HG03139 (cell line): Measurements from ENCODE around the gene PPP1R12A.
A peak's percentile ranks its signal among the peaks of the same experiment; 100 is the strongest.

Experiments
- ATAC-seq: cut with Tn5 transposase; IDR thresholded peaks from one replicate; pipeline ENCODE4 v1.9.1; 2021; ENCODE audit not compliant: unreplicated experiment

Gene PPP1R12A

DNA sequence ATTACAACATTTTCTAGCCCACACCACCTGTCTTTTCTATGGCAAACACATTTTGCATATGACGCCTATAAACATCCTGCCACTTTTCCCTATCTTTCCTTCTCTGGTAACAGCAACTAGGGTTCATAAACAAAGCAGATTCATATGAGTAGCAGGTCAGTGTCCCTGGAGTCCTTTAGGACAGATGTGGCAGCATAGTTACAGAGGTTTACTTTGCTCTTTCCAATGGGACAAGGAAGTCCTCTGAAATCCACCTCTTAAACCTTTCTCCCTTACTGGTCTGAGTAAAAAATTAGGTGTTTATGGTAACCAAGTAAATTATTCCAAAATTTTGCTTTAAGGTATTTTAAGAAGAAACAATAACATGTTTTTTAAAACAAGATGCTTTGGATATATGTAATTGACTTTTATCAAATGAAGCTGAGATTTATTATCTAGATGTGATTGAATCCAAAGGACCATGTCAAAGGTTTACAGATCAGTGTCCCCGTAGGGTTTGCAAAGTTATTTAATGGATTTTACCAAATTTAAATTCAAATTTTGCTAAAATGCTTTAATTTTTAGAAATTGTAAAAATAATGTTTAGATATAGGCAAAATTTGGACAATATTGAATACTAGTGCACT lies 164.9 kb downstream of the PPP1R12A start:
- ATAC-seq = no peak

DNA sequence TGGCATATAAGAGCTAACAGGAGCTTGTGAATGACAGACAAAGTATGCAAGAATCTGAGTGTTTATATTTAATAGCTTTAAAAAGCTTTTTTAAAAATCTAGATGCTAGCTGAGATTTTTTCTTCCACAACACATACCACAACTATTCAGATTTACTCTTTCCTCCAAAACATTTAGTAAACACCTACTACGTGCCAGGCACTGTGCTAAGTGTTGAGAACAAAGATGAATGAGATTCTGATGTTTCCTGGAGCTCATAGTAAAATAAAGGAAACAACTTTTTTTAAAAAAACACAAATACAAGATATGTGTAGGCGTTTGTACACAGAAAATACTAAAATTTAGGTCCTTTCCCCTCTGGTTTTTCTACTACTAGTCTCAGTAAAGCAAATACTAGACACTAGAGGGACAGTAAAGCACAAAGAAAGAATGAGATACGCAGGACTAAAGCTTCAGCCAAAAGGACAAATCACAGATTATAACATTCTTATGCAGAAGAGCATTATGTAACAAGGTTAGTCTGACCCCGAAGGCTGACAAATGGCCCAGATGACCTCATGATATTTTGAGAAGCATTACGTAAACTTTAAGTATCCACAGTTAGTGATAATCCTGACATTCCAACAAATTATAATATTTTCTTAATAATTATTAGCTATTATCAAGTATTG lies 165.6 kb downstream of the PPP1R12A start:
- ATAC-seq = no peak

DNA sequence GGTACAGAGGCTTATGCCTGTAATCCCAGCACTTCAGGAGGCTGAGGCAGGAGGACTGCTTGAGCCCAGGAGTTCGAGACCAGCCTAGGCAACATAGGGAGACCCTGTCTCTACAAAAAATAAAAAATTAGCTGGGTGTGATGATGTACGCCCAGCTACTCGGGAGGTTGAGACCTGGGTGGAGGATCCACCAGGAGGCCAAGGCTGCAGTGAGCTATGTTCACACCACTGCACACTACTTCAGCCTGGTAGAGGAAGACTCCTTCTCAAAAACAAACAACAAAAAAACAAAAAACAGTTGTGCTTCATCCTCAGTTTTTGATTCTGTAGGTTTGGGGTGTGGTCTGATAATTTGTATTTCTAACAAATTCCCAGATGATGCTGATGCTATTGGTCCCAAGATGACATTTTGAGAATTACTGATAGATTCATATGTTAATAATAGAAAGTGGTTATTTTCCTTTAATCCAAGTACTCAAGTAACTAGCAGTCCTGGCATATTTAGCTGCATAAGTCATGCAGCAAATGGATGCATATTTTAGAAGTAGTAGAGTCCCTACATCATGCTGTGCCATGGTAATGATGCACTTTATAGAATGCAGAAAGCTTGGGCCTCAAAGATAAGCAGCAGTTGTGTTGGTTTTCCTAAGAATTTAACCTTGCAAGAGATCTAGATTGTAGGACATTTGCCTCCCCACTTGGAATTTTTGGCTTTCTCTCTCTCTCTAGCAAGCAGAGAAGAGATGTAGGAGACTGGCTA lies 168.0 kb downstream of the PPP1R12A start:
- no peak for ATAC-seq

DNA sequence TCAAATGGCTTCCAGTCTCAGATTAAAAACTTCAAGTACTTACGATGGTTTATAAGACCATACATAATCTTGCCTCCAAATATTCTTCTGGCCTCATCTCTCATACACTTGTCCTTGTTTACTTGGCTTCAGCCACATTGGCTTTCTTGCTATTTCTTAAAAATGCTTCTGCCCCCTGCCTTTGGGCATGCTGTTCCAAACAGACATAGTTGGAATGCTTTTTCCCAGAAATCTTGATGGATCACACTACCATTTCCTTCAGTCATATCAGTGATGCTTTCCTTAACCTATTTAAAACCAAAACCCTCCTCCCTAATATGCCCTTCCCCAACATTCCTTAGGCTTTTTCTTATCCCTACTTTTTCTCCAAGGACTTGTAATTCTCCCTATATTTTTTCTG lies 169.7 kb downstream of the PPP1R12A start:
- ATAC-seq = no peak

DNA sequence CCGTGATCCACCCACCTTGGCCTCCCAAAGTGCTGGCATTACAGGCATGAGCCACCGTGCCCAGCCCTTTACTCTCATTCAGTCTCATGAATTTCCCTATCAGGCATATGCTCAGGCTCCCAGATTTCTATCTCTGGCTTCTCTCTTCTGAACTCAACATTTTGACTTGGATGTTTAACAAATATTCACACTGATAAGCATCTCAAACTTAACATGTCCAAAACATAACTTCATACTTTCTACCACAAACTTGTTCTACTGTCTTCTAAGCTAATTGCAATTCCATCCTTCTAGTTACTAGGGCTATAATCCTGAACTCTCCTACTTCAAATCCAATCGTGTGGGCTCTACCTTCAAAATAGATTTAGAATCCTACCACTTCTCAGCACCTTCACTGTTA lies 170.3 kb downstream of the PPP1R12A start:
- no peak for ATAC-seq

DNA sequence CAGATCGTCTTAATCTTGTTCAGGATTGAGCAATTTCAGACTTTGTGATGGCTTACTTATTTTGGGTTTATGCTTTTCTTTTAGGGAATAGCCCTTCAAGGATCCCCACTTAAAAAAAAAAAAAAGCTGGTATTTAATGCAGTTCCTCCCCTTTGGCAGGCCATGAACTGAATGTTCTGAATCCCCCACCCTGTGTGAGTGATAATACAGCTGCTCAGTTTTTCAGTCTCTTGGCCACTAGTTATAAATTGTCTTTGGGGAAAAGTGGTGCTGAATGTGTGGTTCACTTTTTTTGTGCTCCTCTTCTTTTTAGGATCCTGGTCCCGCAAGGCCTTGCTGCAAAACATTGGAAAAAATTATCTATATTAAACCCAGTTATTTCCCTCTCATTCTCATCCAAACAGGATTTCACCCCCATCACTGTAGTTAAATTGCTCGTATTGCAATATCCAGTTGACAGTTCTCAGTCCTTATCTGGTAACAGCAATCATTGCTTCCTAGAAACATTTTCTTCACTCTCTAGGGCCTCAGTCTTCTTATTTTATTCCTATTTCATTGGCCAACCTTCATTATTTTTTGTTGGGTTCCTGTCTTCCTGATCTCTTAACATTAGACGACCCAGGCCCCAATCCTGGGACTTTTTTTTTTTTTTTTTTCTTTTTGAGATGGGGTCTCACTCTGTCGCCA lies 171.0 kb downstream of the PPP1R12A start:
- ATAC-seq = no peak

DNA sequence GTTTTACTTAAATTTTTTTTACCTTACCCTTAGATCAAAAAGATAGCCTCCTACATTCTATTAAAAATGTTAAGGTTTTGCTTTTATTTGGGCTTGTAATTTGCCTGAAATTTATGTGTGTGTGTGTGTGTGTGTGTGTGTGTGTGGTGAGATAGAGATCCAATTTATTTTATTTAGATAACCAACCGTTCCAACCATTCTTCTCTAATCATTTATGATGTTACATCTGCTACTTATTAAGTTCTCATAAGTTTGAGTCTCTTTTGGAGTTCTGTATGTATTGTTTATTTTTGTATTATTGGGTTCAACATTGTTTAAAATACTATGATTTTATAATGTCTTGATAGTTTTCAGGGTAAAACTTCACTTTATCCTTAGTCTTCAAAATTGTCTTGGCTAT lies 173.6 kb downstream of the PPP1R12A start:
- no peak for ATAC-seq

DNA sequence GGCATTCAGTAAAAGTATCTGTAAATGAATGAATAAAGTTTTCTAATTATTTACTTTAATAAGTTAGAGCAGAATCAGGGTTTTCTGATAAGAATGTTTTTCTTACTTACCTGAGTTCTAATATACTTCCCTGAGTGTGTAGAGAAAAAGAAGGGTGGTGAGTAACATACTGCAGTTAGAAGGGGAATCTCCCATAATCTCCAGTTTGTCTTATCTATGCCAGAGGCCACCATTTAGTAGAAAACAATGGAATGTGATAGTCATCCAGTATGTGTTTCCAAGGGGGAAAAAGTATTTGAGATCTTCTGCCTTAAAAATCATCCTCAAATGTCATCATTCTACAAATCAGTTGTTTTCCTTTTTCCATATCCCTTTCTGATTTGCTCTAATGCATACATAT lies 187.6 kb downstream of the PPP1R12A start:
- no peak for ATAC-seq

DNA sequence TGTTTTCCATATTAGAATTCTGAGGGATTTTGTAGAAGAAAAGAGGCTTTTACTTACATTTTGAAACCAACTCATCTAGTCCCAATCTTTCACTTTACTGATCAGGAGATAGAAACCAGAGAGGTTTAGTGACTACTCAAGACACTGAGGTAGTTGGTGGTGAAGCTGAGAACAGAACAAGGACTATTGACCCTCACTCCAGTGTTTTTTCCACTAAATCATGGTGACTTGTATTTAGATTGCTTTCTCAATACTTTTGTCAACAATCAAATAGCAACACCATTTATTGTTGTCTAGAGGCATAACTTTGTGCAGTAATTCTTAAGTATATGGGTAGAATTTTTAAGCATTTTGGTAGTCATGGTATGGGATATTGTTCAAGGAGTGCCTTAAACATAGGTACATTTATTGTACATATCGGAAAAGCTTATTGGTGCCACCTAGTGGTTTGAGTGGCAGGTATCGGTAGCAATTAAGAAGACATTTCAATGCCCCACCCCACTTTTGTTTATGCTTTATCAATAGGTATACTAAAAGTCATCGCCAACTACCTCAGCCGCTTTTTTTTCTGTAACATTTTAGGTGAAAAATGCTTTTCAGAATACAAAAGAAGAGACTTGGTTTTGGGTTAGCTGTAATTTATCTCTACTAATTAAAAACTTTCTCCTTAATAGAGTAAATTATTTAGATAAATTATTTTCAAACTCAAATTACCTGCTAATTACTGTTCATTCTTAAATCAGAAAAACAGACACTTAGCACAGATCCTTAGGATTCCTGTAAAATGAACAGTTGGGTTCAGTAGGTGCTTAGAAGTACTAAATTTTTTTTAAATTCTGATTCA lies 196.8 kb downstream of the PPP1R12A start:
- ATAC-seq = peak; percentile 89

DNA sequence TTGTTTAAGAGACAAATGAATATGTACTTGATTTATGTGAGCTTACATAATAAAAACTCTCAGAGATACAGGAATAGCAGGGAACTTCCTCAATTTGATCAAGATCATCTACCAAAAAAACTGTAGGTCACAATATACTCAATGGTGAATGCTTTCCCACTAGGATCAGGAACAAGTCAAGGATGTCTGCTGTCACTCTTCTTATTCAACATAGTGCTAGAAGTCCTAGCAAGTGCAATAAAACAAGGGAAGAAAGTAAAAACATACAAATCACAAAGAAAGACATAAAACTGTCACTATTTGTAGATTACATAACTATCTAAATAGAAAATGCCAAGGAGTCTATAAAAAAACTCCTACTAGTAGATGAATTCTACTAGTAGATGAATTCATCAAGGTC lies 202.3 kb downstream of the PPP1R12A start:
- no peak for ATAC-seq

DNA sequence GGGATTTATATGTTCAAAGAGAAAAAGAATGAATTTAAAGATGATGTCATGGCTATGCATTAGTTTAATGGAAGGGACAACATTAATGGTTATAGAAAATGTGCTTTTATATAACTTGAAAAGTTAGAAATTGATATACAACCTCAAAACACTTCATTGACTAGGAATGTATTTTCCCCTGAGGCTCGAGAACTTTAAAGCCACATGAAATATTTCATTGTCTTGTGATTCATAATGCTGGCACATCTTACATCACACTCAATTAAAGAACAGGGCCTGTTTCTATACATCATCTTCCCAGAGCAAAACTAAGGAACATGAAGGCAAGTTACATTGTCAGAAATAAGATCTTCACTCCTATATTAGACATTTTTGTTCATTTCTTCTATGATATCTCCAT lies 208.9 kb downstream of the PPP1R12A start:
- no peak for ATAC-seq
